Measurements from ENCODE around the gene SCNN1B.

SCNN1B gene

GRCh38 chr16:23409522-23409921 lies 107.4 kb downstream of the SCNN1B start:
- DNase-seq, result no peak

- DNase-seq, result no peak
Observed at GRCh38 chr16:23410176-23410575, 108.1 kb downstream of the SCNN1B start.

GRCh38 chr16:23414731-23415130 lies 112.6 kb downstream of the SCNN1B start:
- DNase-seq, result no peak

DNA sequence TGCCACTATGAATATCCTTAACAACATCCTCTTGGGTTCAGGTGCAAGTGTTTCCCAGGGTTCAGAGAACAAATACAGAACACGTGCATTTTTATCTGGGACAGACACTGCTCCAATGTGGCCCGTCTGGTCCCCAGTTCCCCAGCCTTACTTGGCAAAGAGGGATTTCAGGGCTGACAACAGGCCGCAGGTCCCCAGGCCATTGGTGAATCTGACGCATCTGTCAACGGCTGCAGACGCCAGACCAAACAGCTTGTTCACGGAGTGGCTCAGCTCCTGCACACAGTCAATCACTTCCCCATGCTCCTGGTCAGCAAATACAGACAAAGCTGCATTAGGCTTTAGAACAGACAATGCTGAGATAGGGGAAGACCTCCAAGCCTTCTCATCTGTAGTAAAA lies 114.7 kb downstream of the SCNN1B start:
- DNase-seq, result no peak

DNA sequence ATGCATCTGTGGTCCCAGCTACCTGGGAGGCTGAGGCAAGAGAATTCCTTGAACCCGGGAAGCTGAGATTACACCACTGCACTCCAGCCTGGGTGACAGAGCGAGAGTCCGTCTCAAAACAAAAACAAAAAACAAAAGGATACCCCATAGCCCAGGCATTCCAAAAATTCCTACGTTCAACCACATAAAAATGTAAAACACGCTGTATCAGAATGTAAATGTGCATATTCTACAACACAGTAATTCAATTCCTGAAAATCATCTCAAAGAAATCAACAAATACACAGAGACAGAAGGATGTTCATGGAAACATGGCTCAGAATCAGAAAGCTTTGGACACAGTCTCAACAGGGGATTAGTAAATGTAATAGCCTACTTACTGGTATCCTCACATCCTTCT lies 117.9 kb downstream of the SCNN1B start:
- no peak for DNase-seq

DNA sequence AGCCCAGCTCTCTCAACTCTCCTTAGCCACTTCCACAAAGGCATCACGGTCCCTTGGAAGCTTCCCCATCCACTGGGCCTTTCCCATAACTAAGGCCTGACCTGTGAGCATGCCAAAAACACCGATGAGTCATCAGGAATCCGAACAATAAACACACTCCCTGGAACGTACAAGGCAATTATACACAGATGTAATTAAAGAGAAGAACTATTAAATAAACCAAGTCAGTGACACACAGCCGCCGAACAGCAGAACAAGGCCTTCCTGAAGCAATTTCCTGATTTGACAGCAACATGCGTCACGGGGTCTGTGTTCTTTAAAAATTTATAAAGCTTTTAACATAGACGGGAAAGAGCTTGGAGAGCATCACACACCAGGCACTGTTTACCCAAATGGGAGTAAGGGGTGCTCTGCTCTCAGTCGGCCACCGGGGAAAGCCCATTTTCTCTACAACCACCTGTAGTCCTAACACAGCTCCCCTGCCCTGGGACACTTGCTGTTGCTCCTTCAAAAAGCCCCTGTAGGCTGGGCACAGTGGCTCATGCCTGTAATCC lies 121.5 kb downstream of the SCNN1B start:
- no peak for DNase-seq

DNA sequence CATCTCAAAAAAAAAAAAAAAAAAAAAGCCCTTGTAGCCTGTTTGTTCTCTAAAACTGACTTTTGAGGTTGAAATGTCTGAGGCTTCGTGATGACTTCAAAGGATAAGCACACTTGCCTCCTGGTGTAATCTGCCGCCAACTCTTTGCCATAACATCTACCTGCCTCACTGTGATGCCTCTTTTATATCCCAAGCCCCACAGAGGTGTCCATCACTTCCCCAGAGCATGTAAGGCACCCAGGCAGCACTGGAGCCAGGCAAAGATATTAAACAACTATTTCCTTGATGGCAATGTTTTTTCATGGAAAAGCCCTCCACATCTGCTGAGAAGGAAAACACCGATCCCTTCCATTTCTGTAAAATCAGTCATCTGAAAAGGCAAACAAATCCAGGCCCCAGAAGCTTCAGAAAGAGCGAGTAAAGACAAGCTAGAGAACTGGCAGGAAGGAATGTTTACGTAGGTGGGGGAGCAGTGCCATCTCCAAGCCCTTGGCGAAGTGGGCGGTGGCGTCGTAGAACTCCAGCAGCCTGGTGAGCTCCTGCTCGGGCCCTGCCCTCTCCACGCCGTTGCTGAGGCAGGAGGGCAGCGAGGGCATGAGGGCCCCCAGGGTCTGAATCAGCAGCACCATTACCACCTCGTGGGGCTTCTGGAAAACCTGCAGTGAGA lies 122.3 kb downstream of the SCNN1B start:
- no peak for DNase-seq

GRCh38 chr16:23428351-23428750 lies 126.2 kb downstream of the SCNN1B start:
- DNase-seq, result no peak
